ENCODE results near the gene ERGIC2.

Gene ERGIC2

DNA sequence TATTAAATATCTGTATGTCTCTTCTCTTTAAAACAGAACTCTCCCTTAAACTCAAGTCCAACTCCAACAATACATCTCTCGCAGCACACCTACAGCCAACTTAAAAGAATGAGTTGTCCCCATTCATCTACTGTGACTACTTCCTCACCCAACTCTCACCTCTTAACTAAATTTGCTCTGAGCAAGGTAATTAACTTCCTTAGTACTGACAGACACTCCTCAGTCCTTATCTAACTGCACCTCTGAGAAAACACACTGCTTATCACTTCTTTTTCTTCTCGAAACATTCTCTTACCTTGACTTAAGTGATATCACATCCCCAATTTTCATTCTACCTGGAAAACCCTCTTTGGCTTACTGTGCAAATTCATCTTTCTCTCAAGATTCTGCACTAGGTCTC, 7.0 kb downstream of the ERGIC2 start:
- DNase-seq: no peak

- no peak for DNase-seq
Observed at GRCh38 chr12:29365091-29365490, 15.9 kb downstream of the ERGIC2 start.

DNA sequence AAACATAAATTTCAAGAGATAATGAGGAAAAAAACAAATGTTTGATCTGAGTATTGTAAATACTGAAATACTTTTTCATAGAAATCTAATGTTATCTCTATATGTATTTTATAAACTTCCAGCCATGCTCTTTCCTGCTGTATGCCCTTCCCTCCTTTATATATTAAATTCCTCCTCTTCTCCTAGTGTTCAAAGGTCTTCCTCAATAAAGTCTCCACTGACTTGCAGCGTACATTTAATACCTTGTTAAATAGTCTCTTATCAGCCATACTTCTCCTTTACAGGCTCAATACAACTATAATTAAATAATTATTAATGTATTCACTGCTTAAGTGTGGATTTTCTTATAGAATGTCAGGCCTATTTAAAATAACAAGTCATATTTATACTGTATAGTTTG, 26.0 kb downstream of the ERGIC2 start:
- no peak for DNase-seq

- DNase-seq: no peak
Observed at GRCh38 chr12:29350080-29350479, 30.9 kb downstream of the ERGIC2 start.

GRCh38 chr12:29346769-29347421, 34.1 kb downstream of the ERGIC2 start:
- no peak for DNase-seq

- no peak for DNase-seq
Observed at GRCh38 chr12:29343022-29343799, 37.8 kb downstream of the ERGIC2 start.

DNA sequence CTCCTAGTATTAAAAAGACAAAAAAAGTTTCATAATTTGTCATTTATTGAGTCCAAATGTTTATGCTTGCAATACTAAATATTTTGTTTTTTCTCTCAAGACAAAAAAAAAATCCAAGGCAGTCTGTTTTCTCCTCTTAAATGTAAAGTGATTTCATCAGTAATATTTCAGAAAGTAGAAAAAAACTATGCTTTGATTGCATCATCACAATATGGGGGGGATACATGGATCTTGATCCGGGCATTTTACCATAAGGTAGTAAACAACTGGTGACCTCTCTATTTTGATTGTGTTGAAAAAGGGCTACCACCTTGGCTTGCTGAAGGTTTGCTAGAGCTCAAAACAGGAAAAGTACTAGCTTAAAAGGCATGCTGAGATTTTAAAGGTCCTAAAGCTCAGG, 43.6 kb downstream of the ERGIC2 start:
- no peak for DNase-seq

GRCh38 chr12:29334937-29335336, 46.0 kb downstream of the ERGIC2 start:
- DNase-seq: no peak

GRCh38 chr12:29333178-29333577, 47.8 kb downstream of the ERGIC2 start:
- no peak for DNase-seq

DNA sequence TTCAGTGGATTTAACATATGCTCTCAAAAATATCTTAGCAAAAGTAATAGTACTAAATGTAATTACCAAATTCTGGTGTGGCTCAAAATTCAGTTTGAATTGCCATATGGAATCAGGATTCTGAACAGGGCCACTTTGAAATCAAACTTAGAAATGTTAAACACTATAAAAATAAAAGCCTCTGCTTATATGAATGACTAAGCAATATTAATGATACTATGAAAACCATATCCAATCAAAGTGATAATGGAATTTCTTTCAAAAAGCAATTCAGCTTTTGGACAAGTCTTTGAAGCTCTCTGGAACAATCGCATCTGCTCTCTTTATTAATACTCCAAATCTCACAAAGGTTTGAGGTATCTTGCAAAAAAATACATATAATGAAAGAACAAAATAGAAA, 51.6 kb downstream of the ERGIC2 start:
- no peak for DNase-seq

- no peak for DNase-seq
Observed at GRCh38 chr12:29322157-29322556, 58.8 kb downstream of the ERGIC2 start.

- DNase-seq: no peak
Observed at GRCh38 chr12:29320295-29321085, 60.5 kb downstream of the ERGIC2 start.

DNA sequence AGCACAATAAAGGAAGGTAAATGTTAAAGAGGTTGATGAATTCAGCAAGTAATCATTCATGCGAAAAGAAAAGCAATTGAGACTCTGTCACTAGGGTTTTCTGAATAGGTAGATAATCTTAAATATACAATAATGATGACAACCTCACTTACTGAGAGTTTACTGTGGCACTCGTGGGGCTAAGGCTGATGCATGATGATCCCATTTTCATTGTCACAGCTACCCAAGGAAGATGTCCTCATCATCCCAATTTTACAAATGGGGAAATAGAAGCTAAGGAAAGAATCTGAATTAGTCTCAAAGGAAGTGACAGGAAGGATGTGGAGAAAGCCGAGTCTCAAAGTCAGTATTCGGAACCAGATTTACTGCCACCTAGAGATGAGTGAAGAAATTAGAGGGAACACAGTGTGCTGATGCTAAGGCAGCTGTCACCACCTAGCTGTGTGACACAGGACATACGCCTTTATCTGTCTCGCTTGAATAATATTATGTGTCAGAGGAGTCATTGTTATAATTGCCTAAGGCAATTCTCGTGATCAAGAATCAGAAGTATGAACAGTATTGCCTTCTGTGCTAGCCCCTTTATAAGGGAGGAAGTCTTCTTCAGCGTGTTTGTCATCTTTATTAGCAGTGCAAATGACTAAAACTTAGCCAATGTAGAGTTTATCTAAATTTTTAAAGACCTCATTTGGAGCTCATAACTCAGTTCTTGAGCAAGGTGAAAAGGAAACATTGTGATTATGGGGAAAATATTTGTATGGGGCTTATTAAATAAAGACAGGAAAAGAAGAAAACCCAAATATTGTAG, 63.2 kb downstream of the ERGIC2 start:
- peak; percentile 72 for DNase-seq

- no peak for DNase-seq
Observed at GRCh38 chr12:29316752-29317151, 64.2 kb downstream of the ERGIC2 start.

DNA sequence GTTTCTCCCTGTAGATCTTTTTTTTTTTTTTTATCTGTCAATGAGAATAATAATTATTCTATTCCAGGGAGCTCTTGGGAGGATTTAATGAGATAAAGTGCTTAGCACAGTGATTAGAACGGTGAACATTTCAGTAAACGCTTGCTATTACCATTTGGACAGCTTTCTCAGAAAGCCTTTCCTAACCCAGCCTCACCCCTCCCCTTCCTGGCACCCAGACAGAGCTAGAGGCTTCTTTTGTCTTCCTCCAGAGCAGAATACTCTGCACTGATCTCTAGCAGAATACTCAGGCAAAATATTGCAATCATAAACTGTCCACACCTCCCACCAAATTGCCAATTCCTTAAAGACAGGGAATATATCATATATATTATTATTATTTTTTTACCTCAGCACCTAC, 66.6 kb downstream of the ERGIC2 start:
- DNase-seq: no peak

DNA sequence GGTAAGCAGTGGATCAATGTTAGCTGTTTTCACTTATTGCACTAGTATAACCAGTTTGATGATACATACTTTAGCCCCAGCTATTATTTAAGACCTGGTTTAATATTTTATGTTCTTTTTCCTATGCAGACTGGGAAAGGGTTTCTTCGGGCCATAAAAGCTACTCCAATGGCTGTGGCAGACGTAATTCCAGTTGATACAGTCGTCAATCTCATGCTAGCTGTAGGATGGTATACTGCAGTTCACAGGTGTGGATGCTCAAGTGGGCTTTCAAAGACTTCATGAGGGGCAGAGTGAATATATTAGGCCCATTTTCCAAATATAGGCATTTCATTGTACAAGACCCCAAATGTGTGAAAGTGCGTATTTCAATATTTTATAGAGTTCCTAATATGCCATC, 70.1 kb downstream of the ERGIC2 start:
- no peak for DNase-seq

- DNase-seq: no peak
Observed at GRCh38 chr12:29309320-29309902, 71.6 kb downstream of the ERGIC2 start.

DNA sequence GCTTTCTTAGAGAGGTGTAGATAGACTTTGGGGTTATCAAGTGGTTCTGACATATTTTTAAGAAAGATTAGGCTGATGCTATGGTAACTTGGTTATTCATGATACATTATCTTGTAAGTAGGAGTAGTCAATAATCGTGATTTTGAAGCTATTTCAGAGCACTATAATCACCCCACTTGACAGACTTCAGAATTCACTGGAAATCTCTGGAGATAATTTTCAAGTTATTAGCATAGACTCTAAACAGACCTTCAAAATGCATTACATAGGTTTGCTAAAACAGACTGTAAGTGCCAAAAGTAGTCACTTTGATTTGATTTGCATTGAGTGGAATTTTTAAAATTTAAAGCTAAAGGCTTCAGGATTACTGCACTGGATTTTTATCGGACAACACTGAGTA, 74.3 kb downstream of the ERGIC2 start:
- DNase-seq: no peak

DNA sequence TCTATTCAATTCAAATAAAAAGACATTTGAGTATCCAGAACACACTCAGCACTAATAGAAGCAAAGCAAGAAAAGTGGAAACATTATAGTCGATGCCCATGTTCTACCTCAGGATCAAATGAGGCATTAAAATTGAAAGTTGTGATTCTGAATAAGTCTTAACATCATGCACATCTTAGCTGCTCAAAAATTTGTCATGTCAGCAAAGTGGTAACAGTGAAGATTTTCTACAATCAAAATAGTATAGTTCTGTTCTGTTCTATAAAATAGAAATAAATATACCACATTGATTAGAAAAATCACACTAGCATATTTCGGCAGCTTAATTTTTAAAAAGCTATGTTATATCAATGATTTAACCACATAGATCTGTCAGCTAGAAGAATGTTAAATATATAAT, 74.7 kb downstream of the ERGIC2 start:
- no peak for DNase-seq

GRCh38 chr12:29304388-29304787, 76.6 kb downstream of the ERGIC2 start:
- no peak for DNase-seq

DNA sequence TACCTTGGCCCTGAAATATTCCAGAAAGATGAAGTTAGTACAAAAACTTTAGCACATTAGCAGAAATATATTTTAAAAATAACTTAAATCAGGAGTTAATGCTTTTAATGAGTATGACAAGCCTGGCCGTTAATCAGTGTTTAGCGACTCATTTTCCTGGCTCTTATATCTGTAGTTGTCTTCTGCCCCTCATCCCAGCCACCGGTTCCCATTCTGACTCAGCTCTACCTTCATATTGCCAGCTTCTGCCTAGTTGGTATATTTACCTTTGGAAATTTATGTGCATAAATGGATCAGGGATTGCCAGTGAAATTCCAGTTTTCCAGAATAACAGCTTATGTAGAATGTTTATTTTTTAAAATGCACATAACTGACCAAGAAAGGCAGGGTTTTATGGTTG, 79.9 kb downstream of the ERGIC2 start:
- DNase-seq: no peak

GRCh38 chr12:29299633-29300032, 81.3 kb downstream of the ERGIC2 start:
- DNase-seq: no peak

GRCh38 chr12:29291226-29291625, 89.7 kb downstream of the ERGIC2 start:
- DNase-seq: no peak
